Inferior parietal cortex (tissue), 1 donor: ENCODE results near the gene CYB5D1.
"Not testable (repeated sequence)": the region's sequence is repeated elsewhere in the genome, so short reads cannot be mapped to it uniquely, and the experiment has no call there.

Experiments
- DNase-seq: peaks from one replicate; pipeline ENCODE4 v3.0.0-alpha.2; 2016; ENCODE audit errors: extremely low spot score

The CYB5D1 gene

GRCh38 chr17:7856011-7856810, 1.6 kb upstream of the CYB5D1 start:
- no peak for DNase-seq

- peak; percentile 98 for DNase-seq
Observed at GRCh38 chr17:7856811-7857712, 741 bp upstream of the CYB5D1 start, which contains the start of gene NAA38. Gene NAA38, minus strand, starts transcription at chr17:7857559. Its CDS starts 96 bp downstream, at chr17:7857463.

GRCh38 chr17:7858522-7858810, 663 bp downstream of the CYB5D1 start:
- DNase-seq: no peak

GRCh38 chr17:7859028-7859427, 1.2 kb downstream of the CYB5D1 start:
- no peak for DNase-seq

GRCh38 chr17:7862692-7863437, 5.1 kb downstream of the CYB5D1 start:
- peak; percentile 85 for DNase-seq

- DNase-seq: not testable (repeated sequence)
Observed at GRCh38 chr17:7864384-7864783, 6.6 kb downstream of the CYB5D1 start.

GRCh38 chr17:7864995-7865650, 7.3 kb downstream of the CYB5D1 start:
- DNase-seq: no peak

- DNase-seq: no peak
Observed at GRCh38 chr17:7867881-7868329, 10.1 kb downstream of the CYB5D1 start.

- no peak for DNase-seq
Observed at GRCh38 chr17:7873051-7873450, 15.2 kb downstream of the CYB5D1 start.

GRCh38 chr17:7875804-7876370, 18.1 kb downstream of the CYB5D1 start:
- no peak for DNase-seq

- no peak for DNase-seq
Observed at GRCh38 chr17:7878234-7878633, 20.4 kb downstream of the CYB5D1 start.

- DNase-seq: no peak
Observed at GRCh38 chr17:7880076-7880868, 22.5 kb downstream of the CYB5D1 start.

GRCh38 chr17:7881276-7882054, 23.7 kb downstream of the CYB5D1 start:
- peak; percentile 15 for DNase-seq

GRCh38 chr17:7882068-7882467, 24.3 kb downstream of the CYB5D1 start:
- peak; percentile 4 for DNase-seq

- DNase-seq: no peak
Observed at GRCh38 chr17:7882629-7883028, 24.8 kb downstream of the CYB5D1 start.

GRCh38 chr17:7883781-7884386, 26.1 kb downstream of the CYB5D1 start:
- no peak for DNase-seq

GRCh38 chr17:7884581-7885366, 27.0 kb downstream of the CYB5D1 start:
- DNase-seq: no peak
